ENCODE results near the gene CDPF1. TPM values are rescaled to one million over a fixed set of nuclear protein-coding genes. Genes with fewer than 3 reads are reported as not detected.

Gene CDPF1
- polyA plus RNA-seq, 1 donor (not counting 4 experiments of a cell fraction or from before 2014, with no cell fraction given) = 5.9 TPM

DNA sequence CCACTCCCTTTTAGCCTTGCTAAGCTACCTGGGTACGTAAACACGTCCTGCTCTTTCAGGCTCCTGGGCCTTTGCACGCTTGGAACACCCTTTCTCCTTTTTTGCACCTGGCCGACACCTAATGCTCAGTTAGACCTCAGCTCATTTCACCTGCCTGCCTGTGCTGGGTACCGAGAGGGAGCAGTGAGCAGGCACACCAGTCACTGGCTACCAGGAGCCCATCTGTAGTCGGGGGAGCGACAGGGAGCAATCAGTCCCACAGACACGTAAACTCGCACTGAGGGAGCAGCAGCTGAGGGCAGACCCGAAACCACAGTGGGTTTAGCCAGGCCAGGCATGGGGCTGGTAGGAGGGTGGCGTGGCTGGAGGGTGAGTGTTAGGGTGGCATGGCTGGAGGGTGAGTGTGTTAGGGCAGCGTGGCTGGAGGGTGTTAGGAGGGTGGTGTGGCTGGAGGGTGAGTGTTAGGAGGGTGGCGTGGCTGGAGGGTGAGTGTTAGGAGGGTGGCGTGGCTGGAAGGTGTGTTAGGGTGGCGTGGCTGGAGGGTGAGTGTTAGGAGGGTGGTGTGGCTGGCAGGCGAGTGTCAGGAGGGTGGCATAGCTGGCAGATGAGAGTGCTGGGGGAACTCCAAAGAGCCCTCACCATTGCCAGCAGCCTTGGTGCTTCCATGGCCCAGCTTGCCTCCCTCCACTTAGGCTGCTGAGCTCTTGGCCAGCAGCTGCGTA, 40.2 kb upstream of the CDPF1 start:
- Histone ChIP-seq H3K9me1 (ENCODE audit: control insufficient read depth, extremely low read depth, insufficient read depth, low read length) (no peaks in the 10 kb centered on the region), H3K27me3 (ENCODE audit: control insufficient read depth, extremely low read depth, insufficient read depth, low read length) (peaks cover 4% of the 10 kb centered on the region), H3K36me3 (ENCODE audit: control insufficient read depth in 2 of 2, extremely low read depth in 1 of 2, insufficient read depth in 2 of 2, low read length in 2 of 2) (peaks cover 3 to 9% of the 10 kb centered on the region in 2 experiments), H3K4me3 (ENCODE audit: control insufficient read depth in 2 of 3, extremely low read depth in 1 of 3, insufficient read depth in 2 of 3, low read depth in 1 of 3, low read length in 3 of 3) (no peak overlapping the region), H3K79me2 (ENCODE audit: control insufficient read depth, insufficient read depth, low read length) (no peaks in the 10 kb centered on the region), H2AFZ (ENCODE audit: control insufficient read depth, low read length) (no peak overlapping the region), H4K20me1 (ENCODE audit: control insufficient read depth, extremely low read depth, insufficient read depth, low read length) (no peaks in the 10 kb centered on the region), H3K9me3 (ENCODE audit: control insufficient read depth, low read depth, low read length) (no peaks in the 10 kb centered on the region), H3K27ac (ENCODE audit: control insufficient read depth, insufficient read depth, low read length) (no peak overlapping the region), H3K9ac (ENCODE audit: control insufficient read depth, extremely low read depth, insufficient read depth, low read length) (no peak overlapping the region), H3K4me2 (ENCODE audit: control insufficient read depth, extremely low read depth, insufficient read depth, low read depth, low read length) (no peak overlapping the region), H3K4me1 (ENCODE audit: control insufficient read depth, extremely low read depth, insufficient read depth, low read length) (peaks cover 7% of the 10 kb centered on the region)
- no peak for DNase-seq (ENCODE audit: low read depth, low spot score)
- dilution Hi-C loops (cut with MboI; ENCODE audit: extremely low pct_ligation_motif_present, low sequenced_read_pairs) = no loop called here
- FAIRE-seq = no peak
- TF ChIP-seq, protein P1, sequence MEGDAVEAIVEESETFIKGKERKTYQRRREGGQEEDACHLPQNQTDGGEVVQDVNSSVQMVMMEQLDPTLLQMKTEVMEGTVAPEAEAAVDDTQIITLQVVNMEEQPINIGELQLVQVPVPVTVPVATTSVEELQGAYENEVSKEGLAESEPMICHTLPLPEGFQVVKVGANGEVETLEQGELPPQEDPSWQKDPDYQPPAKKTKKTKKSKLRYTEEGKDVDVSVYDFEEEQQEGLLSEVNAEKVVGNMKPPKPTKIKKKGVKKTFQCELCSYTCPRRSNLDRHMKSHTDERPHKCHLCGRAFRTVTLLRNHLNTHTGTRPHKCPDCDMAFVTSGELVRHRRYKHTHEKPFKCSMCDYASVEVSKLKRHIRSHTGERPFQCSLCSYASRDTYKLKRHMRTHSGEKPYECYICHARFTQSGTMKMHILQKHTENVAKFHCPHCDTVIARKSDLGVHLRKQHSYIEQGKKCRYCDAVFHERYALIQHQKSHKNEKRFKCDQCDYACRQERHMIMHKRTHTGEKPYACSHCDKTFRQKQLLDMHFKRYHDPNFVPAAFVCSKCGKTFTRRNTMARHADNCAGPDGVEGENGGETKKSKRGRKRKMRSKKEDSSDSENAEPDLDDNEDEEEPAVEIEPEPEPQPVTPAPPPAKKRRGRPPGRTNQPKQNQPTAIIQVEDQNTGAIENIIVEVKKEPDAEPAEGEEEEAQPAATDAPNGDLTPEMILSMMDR (optimal IDR thresholded peaks at IDR 0.05 in 1 of 3, IDR thresholded peaks at IDR 0.05 in 1 of 3, conservative IDR thresholded peaks at IDR 0.05 in 1 of 3; ENCODE audit: extremely low read depth in 1 of 3, insufficient read depth in 2 of 3, low read length in 3 of 3) = no peak
- no peak for TF ChIP-seq EZH2 (IDR thresholded peaks at IDR 0.05; ENCODE audit: low read length)

DNA sequence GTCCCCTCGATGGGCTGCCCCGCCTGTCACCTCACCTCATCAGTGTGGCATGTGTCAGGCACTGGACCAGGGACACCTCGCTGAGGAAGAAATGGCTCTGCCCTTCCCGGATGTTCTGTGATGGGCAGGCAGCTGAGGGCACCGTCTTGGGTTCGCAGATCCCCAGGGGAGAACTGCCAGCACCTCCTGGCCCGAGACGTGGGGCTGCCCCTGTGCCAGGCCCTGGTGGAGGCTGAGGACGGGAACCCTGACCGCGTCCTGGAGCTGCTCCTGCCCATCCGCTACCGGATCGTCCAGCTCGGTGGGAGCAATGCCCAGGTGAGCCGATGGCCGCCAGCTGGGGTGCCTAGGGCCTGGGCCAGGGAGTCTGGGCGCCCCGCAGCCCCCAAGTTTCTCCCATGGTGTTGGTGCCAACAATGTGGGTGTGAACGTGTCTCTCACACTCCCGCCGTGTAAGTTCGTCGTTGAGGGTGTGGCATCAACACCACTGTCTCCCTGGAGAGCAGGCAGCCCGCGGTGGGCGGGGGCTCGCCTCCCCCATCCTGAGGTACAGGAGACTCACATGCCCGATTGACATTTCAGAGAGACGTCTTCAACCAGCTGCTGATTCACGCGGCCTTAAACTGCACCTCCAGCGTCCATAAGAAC, 39.3 kb upstream of the CDPF1 start:
- H4K20me1 ChIP-seq (ENCODE audit: control insufficient read depth, extremely low read depth, insufficient read depth, low read length) = no peaks in the 10 kb centered on the region
- no peak overlapping the region for H3K4me3 ChIP-seq (ENCODE audit: control insufficient read depth in 2 of 3, extremely low read depth in 1 of 3, insufficient read depth in 2 of 3, low read depth in 1 of 3, low read length in 3 of 3)
- H3K79me2 ChIP-seq (ENCODE audit: control insufficient read depth, insufficient read depth, low read length) = no peaks in the 10 kb centered on the region
- H3K9ac ChIP-seq (ENCODE audit: control insufficient read depth, extremely low read depth, insufficient read depth, low read length) = no peak overlapping the region
- no peaks in the 10 kb centered on the region for H3K9me1 ChIP-seq (ENCODE audit: control insufficient read depth, extremely low read depth, insufficient read depth, low read length)
- FAIRE-seq = no peak
- H3K4me1 ChIP-seq (ENCODE audit: control insufficient read depth, extremely low read depth, insufficient read depth, low read length) = peaks cover 7% of the 10 kb centered on the region
- no peak overlapping the region for H3K27ac ChIP-seq (ENCODE audit: control insufficient read depth, insufficient read depth, low read length)
- no peak for DNase-seq (ENCODE audit: low read depth, low spot score)
- no peak overlapping the region for H2AFZ ChIP-seq (ENCODE audit: control insufficient read depth, low read length)
- no peaks in the 10 kb centered on the region for H3K9me3 ChIP-seq (ENCODE audit: control insufficient read depth, low read depth, low read length)
- dilution Hi-C loops (cut with MboI; ENCODE audit: extremely low pct_ligation_motif_present, low sequenced_read_pairs) = no loop called here
- H3K27me3 ChIP-seq (ENCODE audit: control insufficient read depth, extremely low read depth, insufficient read depth, low read length) = peaks cover 4% of the 10 kb centered on the region
- TF ChIP-seq, protein P1 (optimal IDR thresholded peaks at IDR 0.05 in 1 of 3, IDR thresholded peaks at IDR 0.05 in 1 of 3, conservative IDR thresholded peaks at IDR 0.05 in 1 of 3; ENCODE audit: extremely low read depth in 1 of 3, insufficient read depth in 2 of 3, low read length in 3 of 3) = no peak
- TF ChIP-seq EZH2 (IDR thresholded peaks at IDR 0.05; ENCODE audit: low read length) = no peak
- H3K36me3 ChIP-seq (ENCODE audit: control insufficient read depth in 2 of 2, extremely low read depth in 1 of 2, insufficient read depth in 2 of 2, low read length in 2 of 2) = peaks cover 3 to 9% of the 10 kb centered on the region in 2 experiments
- no peak overlapping the region for H3K4me2 ChIP-seq (ENCODE audit: control insufficient read depth, extremely low read depth, insufficient read depth, low read depth, low read length)

All from keratinocyte (primary cell).